ENCODE measurements around the gene BPIFB2. TPM values are rescaled to one million over a fixed set of nuclear protein-coding genes. Genes with fewer than 3 reads are reported as not detected.

BPIFB2 gene
- total RNA-seq, 1 donor from 2014 or later = not detected

GRCh38 chr20:33031531-33031930, 24.0 kb downstream of the BPIFB2 start, which contains the start of gene BPIFB6:
Gene BPIFB6 (plus strand): TSS chr20:33031648. CDS start chr20:33031648, 0 bp downstream.
- no peaks in the 10 kb centered on the region for H3K36me3 Mint-ChIP-seq (ENCODE audit: low read depth, unreplicated experiment)
- FAIRE-seq (no peak), DNase-seq (ENCODE audit: low read depth) (no peak)
- Histone ChIP-seq H3K9ac (ENCODE audit: low read length) (no peak within 1 kb of the TSS), H3K36me3 (ENCODE audit: insufficient read depth, low read length) (no peaks in the 10 kb centered on the region), H3K9me3 (ENCODE audit: insufficient read depth, low read depth, low read length) (no peaks in the 10 kb centered on the region), H3K4me2 (ENCODE audit: low read length) (no peak within 1 kb of the TSS), H3K27me3 (ENCODE audit: insufficient read depth, low read length) (no peaks in the 10 kb centered on the region), H3K27ac (ENCODE audit: low read depth, low read length) (no peak within 1 kb of the TSS), H3K4me3 (ENCODE audit: insufficient read depth, low read depth, low read length) (no peak within 1 kb of the TSS), H2AFZ (ENCODE audit: low read depth, low read length) (no peak within 1 kb of the TSS), H3K4me1 (ENCODE audit: insufficient read depth, low read length) (no peaks in the 10 kb centered on the region), H3K79me2 (ENCODE audit: insufficient read depth, low read length) (no peaks in the 10 kb centered on the region), H4K20me1 (ENCODE audit: insufficient read depth, low read length) (no peaks in the 10 kb centered on the region)
- H3K4me1 Mint-ChIP-seq (ENCODE audit: low read depth, unreplicated experiment) = no peaks in the 10 kb centered on the region
- peaks cover 3% of the 10 kb centered on the region for H3K9me3 Mint-ChIP-seq (ENCODE audit: unreplicated experiment)
- H3K27me3 Mint-ChIP-seq (ENCODE audit: low read depth, unreplicated experiment) = peaks cover 35% of the 10 kb centered on the region
- no peak within 1 kb of the TSS for H3K4me3 Mint-ChIP-seq (ENCODE audit: unreplicated experiment)
- H3K27ac Mint-ChIP-seq (ENCODE audit: unreplicated experiment) = no peak within 1 kb of the TSS
- no peak for TF ChIP-seq EZH2 (IDR thresholded peaks at IDR 0.05; ENCODE audit: insufficient read depth, low read length)
- TF ChIP-seq CTCF (IDR thresholded peaks at IDR 0.05; ENCODE audit: insufficient read depth, low read depth, low read length) = no peak

- H3K79me2 ChIP-seq (ENCODE audit: insufficient read depth, low read length) = no peaks in the 10 kb centered on the region
- no peak overlapping the region for H3K4me2 ChIP-seq (ENCODE audit: low read length)
- H3K9me3 ChIP-seq (ENCODE audit: insufficient read depth, low read depth, low read length) = no peaks in the 10 kb centered on the region
- H3K27ac Mint-ChIP-seq (ENCODE audit: unreplicated experiment) = no peak overlapping the region
- H3K9me3 Mint-ChIP-seq (ENCODE audit: unreplicated experiment) = peaks cover 6% of the 10 kb centered on the region
- H3K4me1 Mint-ChIP-seq (ENCODE audit: low read depth, unreplicated experiment) = no peaks in the 10 kb centered on the region
- no peak overlapping the region for H2AFZ ChIP-seq (ENCODE audit: low read depth, low read length)
- no peaks in the 10 kb centered on the region for H3K4me1 ChIP-seq (ENCODE audit: insufficient read depth, low read length)
- H3K27me3 Mint-ChIP-seq (ENCODE audit: low read depth, unreplicated experiment) = peaks cover 38% of the 10 kb centered on the region
- H3K4me3 Mint-ChIP-seq (ENCODE audit: unreplicated experiment) = no peak overlapping the region
- H3K27me3 ChIP-seq (ENCODE audit: insufficient read depth, low read length) = no peaks in the 10 kb centered on the region
- TF ChIP-seq EZH2 (IDR thresholded peaks at IDR 0.05; ENCODE audit: insufficient read depth, low read length) = no peak
- TF ChIP-seq CTCF (IDR thresholded peaks at IDR 0.05; ENCODE audit: insufficient read depth, low read depth, low read length) = no peak
- H3K27ac ChIP-seq (ENCODE audit: low read depth, low read length) = no peak overlapping the region
- H4K20me1 ChIP-seq (ENCODE audit: insufficient read depth, low read length) = no peaks in the 10 kb centered on the region
- no peaks in the 10 kb centered on the region for H3K36me3 ChIP-seq (ENCODE audit: insufficient read depth, low read length)
- no peak overlapping the region for H3K9ac ChIP-seq (ENCODE audit: low read length)
- H3K36me3 Mint-ChIP-seq (ENCODE audit: low read depth, unreplicated experiment) = no peaks in the 10 kb centered on the region
- FAIRE-seq (no peak), DNase-seq (ENCODE audit: low read depth) (no peak)
- H3K4me3 ChIP-seq (ENCODE audit: insufficient read depth, low read depth, low read length) = no peak overlapping the region
Observed at GRCh38 chr20:33032555-33032954, 25.1 kb downstream of the BPIFB2 start.

- peaks cover 46% of the 10 kb centered on the region for H3K27me3 Mint-ChIP-seq (ENCODE audit: low read depth, unreplicated experiment)
- no peaks in the 10 kb centered on the region for H3K27me3 ChIP-seq (ENCODE audit: insufficient read depth, low read length)
- no peak for TF ChIP-seq EZH2 (IDR thresholded peaks at IDR 0.05; ENCODE audit: insufficient read depth, low read length)
- no peak for TF ChIP-seq CTCF (IDR thresholded peaks at IDR 0.05; ENCODE audit: insufficient read depth, low read depth, low read length)
- H2AFZ ChIP-seq (ENCODE audit: low read depth, low read length) = no peak overlapping the region
- no peak overlapping the region for H3K4me2 ChIP-seq (ENCODE audit: low read length)
- DNase-seq (ENCODE audit: low read depth) (no peak), FAIRE-seq (no peak)
- H3K36me3 ChIP-seq (ENCODE audit: insufficient read depth, low read length) = no peaks in the 10 kb centered on the region
- H3K9me3 Mint-ChIP-seq (ENCODE audit: unreplicated experiment) = peaks cover 8% of the 10 kb centered on the region
- H3K4me1 ChIP-seq (ENCODE audit: insufficient read depth, low read length) = no peaks in the 10 kb centered on the region
- H3K4me3 Mint-ChIP-seq (ENCODE audit: unreplicated experiment) = no peak overlapping the region
- H3K27ac ChIP-seq (ENCODE audit: low read depth, low read length) = no peak overlapping the region
- H3K79me2 ChIP-seq (ENCODE audit: insufficient read depth, low read length) = no peaks in the 10 kb centered on the region
- no peak overlapping the region for H3K4me3 ChIP-seq (ENCODE audit: insufficient read depth, low read depth, low read length)
- no peaks in the 10 kb centered on the region for H3K36me3 Mint-ChIP-seq (ENCODE audit: low read depth, unreplicated experiment)
- H3K27ac Mint-ChIP-seq (ENCODE audit: unreplicated experiment) = no peak overlapping the region
- H4K20me1 ChIP-seq (ENCODE audit: insufficient read depth, low read length) = no peaks in the 10 kb centered on the region
- H3K4me1 Mint-ChIP-seq (ENCODE audit: low read depth, unreplicated experiment) = no peaks in the 10 kb centered on the region
- H3K9ac ChIP-seq (ENCODE audit: low read length) = no peak overlapping the region
- H3K9me3 ChIP-seq (ENCODE audit: insufficient read depth, low read depth, low read length) = no peaks in the 10 kb centered on the region
Observed at GRCh38 chr20:33033381-33033780, 25.9 kb downstream of the BPIFB2 start.

All from astrocyte (in vitro differentiated cells and primary cell).